Stimulated activated CD4-positive, alpha-beta T cell treated with anti-CD3 and anti-CD28 coated beads, Interleukin-12 subunit alpha, Interleukin-12 subunit beta, amount 100 ng/mL, for 4 hours (primary cell): ENCODE data around the gene NTNG2.

ENCODE experiments used
- DNase-seq: peaks from one replicate; pipeline ENCODE4 v3.0.0-alpha.2; 2020

NTNG2 gene

GRCh38 chr9:132176338-132176737 is 14.5 kb downstream of the NTNG2 start:
- no peak for DNase-seq

GRCh38 chr9:132181796-132182313 is 20.0 kb downstream of the NTNG2 start:
- no peak for DNase-seq

- no peak for DNase-seq
These were observed 20.6 kb downstream of the NTNG2 start for GRCh38 chr9:132182314-132183091.

- no peak for DNase-seq
These were observed 21.3 kb downstream of the NTNG2 start for GRCh38 chr9:132183134-132183533.

GRCh38 chr9:132183715-132184114 is 21.9 kb downstream of the NTNG2 start:
- no peak for DNase-seq

- no peak for DNase-seq
These were observed 22.3 kb downstream of the NTNG2 start for GRCh38 chr9:132184124-132184523.

- DNase-seq = no peak
These were observed 23.5 kb downstream of the NTNG2 start for GRCh38 chr9:132185073-132186009.

- no peak for DNase-seq
These were observed 25.3 kb downstream of the NTNG2 start for GRCh38 chr9:132187121-132187620.

GRCh38 chr9:132190966-132191365 is 29.1 kb downstream of the NTNG2 start:
- DNase-seq = no peak

- no peak for DNase-seq
These were observed 30.9 kb downstream of the NTNG2 start for GRCh38 chr9:132192728-132193127.

- DNase-seq = no peak
These were observed 31.6 kb downstream of the NTNG2 start for GRCh38 chr9:132193227-132194124.

GRCh38 chr9:132194508-132194907 is 32.6 kb downstream of the NTNG2 start:
- DNase-seq = no peak

GRCh38 chr9:132197315-132197714 is 35.5 kb downstream of the NTNG2 start:
- no peak for DNase-seq

GRCh38 chr9:132197856-132198550 is 36.1 kb downstream of the NTNG2 start:
- no peak for DNase-seq

- no peak for DNase-seq
These were observed 37.2 kb downstream of the NTNG2 start for GRCh38 chr9:132199056-132199455.

- DNase-seq = no peak
These were observed 38.8 kb downstream of the NTNG2 start for GRCh38 chr9:132200706-132201105.

GRCh38 chr9:132201139-132201538 is 39.3 kb downstream of the NTNG2 start:
- DNase-seq = no peak

- no peak for DNase-seq
These were observed 40.2 kb downstream of the NTNG2 start for GRCh38 chr9:132201780-132202703.

- DNase-seq = no peak
These were observed 43.0 kb downstream of the NTNG2 start for GRCh38 chr9:132204883-132205282.

GRCh38 chr9:132207215-132207614 is 45.4 kb downstream of the NTNG2 start:
- no peak for DNase-seq
